Pancreas (tissue), 10 donors: ENCODE measurements around the gene SH3BGRL3. TPM values are rescaled to one million over a fixed set of nuclear protein-coding genes. Genes with fewer than 3 reads are reported as not detected.

Experiments
- ATAC-seq, 4 donors: fragments of 200-7000 bp; cut with Tn5 transposase; one replicate each; pipeline versions ENCODE4 v1.8.0 to v1.9.1; 2020; ENCODE audit warnings: mild to moderate bottlenecking in 4 of 4, moderate library complexity in 4 of 4
- DNase-seq, 6 donors: peaks; one replicate each; pipeline ENCODE4 v3.0.0-alpha.2; 2020
- FAIRE-seq: peaks from 2 replicates; lab custom pipeline; 2012; peaks lifted over from hg19 to GRCh38; lab: Jason Lieb, UNC
- H3K27ac ChIP-seq, 4 donors: fragments of 200-600 bp; sonication (generic); 1 replicate in 3 of 4; 2 replicates in 1 of 4; pipeline versions ENCODE4 v1.5.0 to v1.8.0; 2020
- H3K27me3 ChIP-seq, 4 donors: fragments of 200-600 bp; one replicate each; pipeline ENCODE4 v1.8.0; 2021
- H3K36me3 ChIP-seq, 3 donors: fragments of 200-600 bp; sonication (generic) in 1 of 3; one replicate each; pipeline versions ENCODE4 v1.5.0 to v1.8.0; 2020 to 2021
- H3K4me1 ChIP-seq, 3 donors: fragments of 200-600 bp; one replicate each; pipeline ENCODE4 v1.8.0; 2021
- H3K4me3 ChIP-seq, 4 donors: fragments of 200-600 bp; sonication (generic) in 2 of 4; one replicate each; pipeline versions ENCODE4 v1.5.0 to v1.8.0; 2020 to 2021
- H3K9me3 ChIP-seq, 4 donors: fragments of 200-600 bp; one replicate each; pipeline ENCODE4 v1.8.0; 2021
- CTCF ChIP-seq, 4 donors: fragments of 200-600 bp; sonication (generic) in 3 of 4; IDR thresholded peaks; one replicate each; pipeline versions ENCODE4 v1.5.0 to v1.8.0; 2021; ENCODE audit warnings: antibody characterized with exemption in 4 of 4
- WGBS, 2 donors: extraction: QIAGEN DNeasy Blood & Tissue Kit; methylation state at CpG; one replicate each; pipeline ENCODE4 v1.1.7; 2013; 5-methylcytosine and 5-hydroxymethylcytosine counted together
- intact Hi-C, 3 donors: fragments of 100-400 bp; cut with DNase I; formaldehyde crosslinking; loops; one replicate each; pipeline versions ENCODE4 v1.11.1 to v1.14.2; 2022
- polyA plus RNA-seq, 2 donors: library from polyadenylated mRNA; stranded (reverse); fragments of 200-250 nt; gene quantifications; one replicate each; pipeline ENCODE4 v1.2.3, GENCODE V29; 2013
- total RNA-seq, 6 donors: library from RNA; stranded (reverse); fragmentation: NEBNext Ultra II Directional in 4 of 6; extraction: Animal tissue kit (Norgen Biotek cat#: 25700) in 4 of 6; gene quantifications; one replicate each; pipeline versions ENCODE4 v1.2.1 to v1.2.4, GENCODE V29; 2021 to 2023
- donor health status: healthy with polysubstance abuse.
- donor health status: DM: no; HTN: no; CAD: no; lungs with moderate emphysema.
- donor health status: DM: no; HTN: no; CAD: no.
- donor health status: control.
- donor health status: control.
- donor health status: Bipolar disorder and iron deficiency.
- donor health status: DM: yes; HTN: yes; CAD: no.
- donor health status: DM: no; HTN: no; CAD: no.
- donor health status: DM: no; HTN: no; CAD: no.
- donor health status: DM: yes; HTN: yes; CAD: no.

SH3BGRL3 gene
- total and polyA plus RNA-seq, 8 donors = 29.1 to 109 (median 55.9) TPM

DNA sequence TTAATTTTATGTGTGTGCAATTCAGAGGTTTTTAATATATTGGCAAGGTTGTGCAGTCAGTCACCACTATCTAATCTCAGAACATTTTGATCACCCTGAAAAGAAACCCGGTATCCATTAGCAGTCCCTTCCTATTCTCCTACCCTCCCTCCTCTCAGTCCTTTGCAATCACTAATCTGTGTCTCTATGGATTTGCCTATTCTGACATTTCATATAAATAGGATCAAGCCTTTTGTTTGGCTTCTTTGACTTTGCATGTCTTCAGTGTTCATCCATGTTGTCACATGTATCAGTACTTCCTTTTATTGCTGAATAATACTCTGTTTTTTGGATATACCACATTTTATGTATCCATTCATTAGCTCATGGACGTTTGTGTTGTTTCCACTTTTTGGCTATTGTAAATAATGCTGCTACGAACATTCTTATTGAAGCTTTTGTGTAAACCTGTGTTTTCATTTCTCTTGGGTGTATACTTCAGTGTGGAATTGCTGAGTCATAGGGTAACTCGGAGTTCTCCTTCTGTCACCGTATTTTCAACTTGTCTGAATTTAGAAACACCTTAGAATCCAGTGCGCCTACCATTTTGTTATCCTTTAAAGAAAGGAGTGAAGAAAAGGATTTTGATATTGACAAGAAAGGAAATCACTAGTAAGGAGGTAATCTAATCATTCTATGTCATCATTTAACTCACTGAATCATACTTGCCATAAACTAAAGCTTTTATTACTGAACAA is 42.5 kb upstream of the SH3BGRL3 start:
- H3K4me3 ChIP-seq = no peak overlapping the region
- peaks cover 0 to 7% (median 0%) of the 10 kb centered on the region in 3 donors for H3K4me1 ChIP-seq
- FAIRE-seq (no peak), ATAC-seq (no peak), DNase-seq (no peak)
- intact Hi-C loops = loop anchor here in 1 of 3 donors (10.0 kb wide), 1 partner anchor 63 kb away; the partner anchor contains the start of genes CNKSR1 and ZNF593OS
- TF ChIP-seq CTCF (IDR thresholded peaks at IDR 0.05) = no peak
- H3K9me3 ChIP-seq = no peaks in the 10 kb centered on the region
- no peaks in the 10 kb centered on the region for H3K27me3 ChIP-seq
- 54 to 67% methylated on average over 6 of the region's 6 CpGs for WGBS, 2 donors
- H3K36me3 ChIP-seq = no peaks in the 10 kb centered on the region
- H3K27ac ChIP-seq = no peak overlapping the region

GRCh38 chr1:26239936-26240335 is 40.0 kb upstream of the SH3BGRL3 start:
- no peak for TF ChIP-seq CTCF (IDR thresholded peaks at IDR 0.05)
- no peak for ATAC-seq
- Histone ChIP-seq H3K4me1 (peaks cover 0 to 6% (median 0%) of the 10 kb centered on the region in 3 donors), H3K36me3 (no peaks in the 10 kb centered on the region), H3K27ac (no peak overlapping the region), H3K9me3 (no peaks in the 10 kb centered on the region), H3K4me3 (no peak overlapping the region), H3K27me3 (no peaks in the 10 kb centered on the region)
- no peak for FAIRE-seq
- no peak for DNase-seq
- intact Hi-C loops = loop anchor here in 1 of 3 donors (10.0 kb wide), 1 partner anchor 65 kb away; the partner anchor contains the start of genes CNKSR1 and ZNF593OS
- 86 to 87% methylated on average over 4 of the region's 4 CpGs for whole genome bisulfite sequencing, 2 donors

DNA sequence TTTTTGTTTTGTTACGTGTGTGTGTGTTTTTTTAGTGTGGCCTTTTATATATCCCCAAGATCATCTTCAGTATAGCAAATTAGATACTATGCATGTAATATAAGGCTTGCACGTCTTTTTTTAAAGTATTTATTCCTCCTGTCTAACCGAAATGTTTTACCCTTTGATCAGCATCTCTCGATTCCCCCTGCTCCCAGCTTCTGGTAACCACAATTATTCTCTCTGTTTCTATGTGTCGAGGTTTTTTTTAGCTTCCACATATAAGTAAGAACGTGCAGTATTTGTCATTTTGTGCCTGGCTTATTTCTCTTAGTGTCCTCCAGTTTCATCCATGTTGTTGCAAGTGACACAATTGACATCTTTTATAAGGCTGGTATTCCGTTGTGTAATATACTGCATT is 27.2 kb upstream of the SH3BGRL3 start:
- FAIRE-seq (no peak), DNase-seq (no peak), ATAC-seq (no peak)
- H3K36me3 ChIP-seq = peaks cover 0 to 6% (median 0%) of the 10 kb centered on the region in 3 donors
- no peaks in the 10 kb centered on the region for H3K4me1 ChIP-seq
- TF ChIP-seq CTCF (IDR thresholded peaks at IDR 0.05) = no peak
- H3K27me3 ChIP-seq = no peaks in the 10 kb centered on the region
- H3K9me3 ChIP-seq = no peaks in the 10 kb centered on the region
- no peak overlapping the region for H3K27ac ChIP-seq
- intact Hi-C loops = no loop called here
- no peak overlapping the region for H3K4me3 ChIP-seq
- 76 to 77% methylated on average over 7 of the region's 7 CpGs for WGBS, 2 donors

GRCh38 chr1:26254404-26254803 is 25.5 kb upstream of the SH3BGRL3 start:
- DNase-seq (no peak), FAIRE-seq (no peak), ATAC-seq (no peak)
- 86 to 87% methylated on average over 3 of the region's 3 CpGs for WGBS, 2 donors
- Histone ChIP-seq H3K9me3 (no peaks in the 10 kb centered on the region), H3K27ac (no peak overlapping the region), H3K4me1 (no peaks in the 10 kb centered on the region), H3K4me3 (no peak overlapping the region), H3K27me3 (no peaks in the 10 kb centered on the region), H3K36me3 (peaks cover 0 to 7% (median 5%) of the 10 kb centered on the region in 3 donors)
- no peak for TF ChIP-seq CTCF (IDR thresholded peaks at IDR 0.05)
- intact Hi-C loops = no loop called here

GRCh38 chr1:26257222-26257621 is 22.7 kb upstream of the SH3BGRL3 start:
- intact Hi-C loops = no loop called here
- no peaks in the 10 kb centered on the region for H3K9me3 ChIP-seq
- no peak for ATAC-seq
- no peak for DNase-seq
- FAIRE-seq = no peak
- no peak overlapping the region for H3K4me3 ChIP-seq
- no peak for TF ChIP-seq CTCF (IDR thresholded peaks at IDR 0.05)
- no peaks in the 10 kb centered on the region for H3K27me3 ChIP-seq
- H3K4me1 ChIP-seq = no peaks in the 10 kb centered on the region
- 88 to 98% methylated on average over 2 of the region's 2 CpGs for WGBS, 2 donors
- no peak overlapping the region for H3K27ac ChIP-seq
- H3K36me3 ChIP-seq = peaks cover 3 to 14% (median 5%) of the 10 kb centered on the region in 3 donors
